Osteoblast (primary cell): ENCODE data around the gene PRRG3. TPM values are rescaled to one million over a fixed set of nuclear protein-coding genes. Genes with fewer than 3 reads are reported as not detected.

ENCODE experiments used
- DNase-seq: peaks from one replicate; pipeline ENCODE4 v3.0.0; 2011; ENCODE audit warnings: low spot score, mixed read lengths; ENCODE audit not compliant: insufficient read length; ENCODE audit errors: missing footprints
- H2AFZ ChIP-seq: 2 replicates; pipeline ENCODE4 v1.6.0; 2011; ENCODE audit warnings: mild to moderate bottlenecking, low read length
- H3K27ac ChIP-seq: 2 replicates; pipeline ENCODE4 v1.5.1; 2011; ENCODE audit warnings: mild to moderate bottlenecking, low read depth, low read length, moderate library complexity
- H3K27me3 ChIP-seq: 2 replicates; pipeline ENCODE4 v1.6.0; 2012; ENCODE audit warnings: mild to moderate bottlenecking, control low read depth, inconsistent platforms, low read length, moderate library complexity; ENCODE audit not compliant: insufficient read depth
- H3K36me3 ChIP-seq: 2 replicates; pipeline ENCODE4 v1.5.1; 2011; ENCODE audit warnings: mild to moderate bottlenecking, low read length, control low read depth, moderate library complexity; ENCODE audit not compliant: insufficient read depth
- H3K4me1 ChIP-seq: 2 replicates; pipeline ENCODE4 v1.5.1; 2011; ENCODE audit warnings: mild to moderate bottlenecking, low read length, control low read depth, moderate library complexity; ENCODE audit not compliant: insufficient read depth
- H3K4me2 ChIP-seq: 2 replicates; pipeline ENCODE4 v1.6.0; 2011; ENCODE audit warnings: mild to moderate bottlenecking, low read length; ENCODE audit not compliant: insufficient read depth
- H3K4me3 ChIP-seq: fragments of 200-600 bp; sonication (generic); 3 replicates; pipeline ENCODE4 v1.5.1; 2012; ENCODE audit warnings: mild to moderate bottlenecking, low read length, inconsistent platforms; ENCODE audit not compliant: insufficient read depth
- H3K79me2 ChIP-seq: 2 replicates; pipeline ENCODE4 v1.6.0; 2012; ENCODE audit warnings: mild to moderate bottlenecking, low read length, control low read depth, inconsistent platforms; ENCODE audit not compliant: insufficient read depth
- H3K9me3 ChIP-seq: 2 replicates; pipeline ENCODE4 v1.5.1; 2011; ENCODE audit warnings: low read depth, low read length, control low read depth
- H4K20me1 ChIP-seq: 2 replicates; pipeline ENCODE4 v1.6.0; 2012; ENCODE audit warnings: mild to moderate bottlenecking, low read length, control low read depth; ENCODE audit not compliant: insufficient read depth
- total RNA-seq: library from RNA; depleted of rRNA; stranded (reverse); fragments of >200 nt; gene quantifications from 2 replicates; pipeline ENCODE4 v1.2.3, GENCODE V29; 2012
- TF ChIP-seq, protein P1 (sequence below): IDR thresholded peaks from 2 replicates; pipeline ENCODE4 v1.5.1; 2011; ENCODE audit warnings: mild to moderate bottlenecking, low read depth, low read length, moderate library complexity; ENCODE audit errors: extremely low read depth

Gene PRRG3
- total RNA-seq, 1 donor = under 0.01 TPM

DNA sequence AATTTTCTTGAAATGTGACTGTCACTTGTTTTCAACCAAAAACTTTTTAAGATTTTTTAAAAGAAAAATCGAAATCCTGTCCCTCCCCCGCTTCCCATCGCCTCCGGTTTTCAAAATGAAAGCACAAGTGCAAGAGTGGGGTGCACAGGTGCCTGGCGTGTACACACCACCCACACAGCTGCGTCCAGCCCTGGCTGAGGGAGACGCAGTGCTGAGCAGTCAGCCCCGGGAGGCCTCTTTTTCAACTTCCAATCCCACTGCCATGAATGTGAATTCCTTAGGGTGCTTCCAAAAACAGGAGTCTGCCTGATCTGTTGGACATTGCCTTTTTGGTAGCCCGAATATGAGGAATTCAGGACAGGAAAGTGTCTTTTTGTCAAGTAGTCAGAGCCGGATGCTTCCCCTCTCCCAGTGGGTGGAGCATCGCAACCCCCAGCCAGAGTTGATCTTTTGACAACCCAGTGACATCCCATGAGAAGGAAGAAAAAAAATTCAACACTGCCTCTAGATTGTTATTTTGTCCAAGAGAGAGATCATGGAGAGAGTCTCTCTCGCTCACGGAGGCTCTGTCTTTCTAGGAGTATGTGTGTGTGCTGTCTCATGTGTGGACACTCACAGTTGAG, 8.9 kb downstream of the PRRG3 start:
- no peaks in the 10 kb centered on the region for H3K36me3 ChIP-seq
- no peak for DNase-seq
- no peak overlapping the region for H3K27ac ChIP-seq
- TF ChIP-seq, protein P1, sequence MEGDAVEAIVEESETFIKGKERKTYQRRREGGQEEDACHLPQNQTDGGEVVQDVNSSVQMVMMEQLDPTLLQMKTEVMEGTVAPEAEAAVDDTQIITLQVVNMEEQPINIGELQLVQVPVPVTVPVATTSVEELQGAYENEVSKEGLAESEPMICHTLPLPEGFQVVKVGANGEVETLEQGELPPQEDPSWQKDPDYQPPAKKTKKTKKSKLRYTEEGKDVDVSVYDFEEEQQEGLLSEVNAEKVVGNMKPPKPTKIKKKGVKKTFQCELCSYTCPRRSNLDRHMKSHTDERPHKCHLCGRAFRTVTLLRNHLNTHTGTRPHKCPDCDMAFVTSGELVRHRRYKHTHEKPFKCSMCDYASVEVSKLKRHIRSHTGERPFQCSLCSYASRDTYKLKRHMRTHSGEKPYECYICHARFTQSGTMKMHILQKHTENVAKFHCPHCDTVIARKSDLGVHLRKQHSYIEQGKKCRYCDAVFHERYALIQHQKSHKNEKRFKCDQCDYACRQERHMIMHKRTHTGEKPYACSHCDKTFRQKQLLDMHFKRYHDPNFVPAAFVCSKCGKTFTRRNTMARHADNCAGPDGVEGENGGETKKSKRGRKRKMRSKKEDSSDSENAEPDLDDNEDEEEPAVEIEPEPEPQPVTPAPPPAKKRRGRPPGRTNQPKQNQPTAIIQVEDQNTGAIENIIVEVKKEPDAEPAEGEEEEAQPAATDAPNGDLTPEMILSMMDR = no peak
- no peak overlapping the region for H2AFZ ChIP-seq
- no peaks in the 10 kb centered on the region for H4K20me1 ChIP-seq
- H3K79me2 ChIP-seq = no peaks in the 10 kb centered on the region
- no peaks in the 10 kb centered on the region for H3K4me1 ChIP-seq
- no peaks in the 10 kb centered on the region for H3K27me3 ChIP-seq
- no peak overlapping the region for H3K4me2 ChIP-seq
- no peak overlapping the region for H3K4me3 ChIP-seq
- H3K9me3 ChIP-seq = no peaks in the 10 kb centered on the region

GRCh38 chrX:151708821-151709220, 13.6 kb downstream of the PRRG3 start:
- Histone ChIP-seq H3K27me3 (no peaks in the 10 kb centered on the region), H3K4me3 (no peak overlapping the region), H3K4me1 (no peaks in the 10 kb centered on the region), H4K20me1 (no peaks in the 10 kb centered on the region), H3K79me2 (no peaks in the 10 kb centered on the region), H3K27ac (no peak overlapping the region), H3K9me3 (no peaks in the 10 kb centered on the region), H2AFZ (no peak overlapping the region), H3K4me2 (no peak overlapping the region), H3K36me3 (no peaks in the 10 kb centered on the region)
- no peak for DNase-seq
- TF ChIP-seq, protein P1 = no peak

DNA sequence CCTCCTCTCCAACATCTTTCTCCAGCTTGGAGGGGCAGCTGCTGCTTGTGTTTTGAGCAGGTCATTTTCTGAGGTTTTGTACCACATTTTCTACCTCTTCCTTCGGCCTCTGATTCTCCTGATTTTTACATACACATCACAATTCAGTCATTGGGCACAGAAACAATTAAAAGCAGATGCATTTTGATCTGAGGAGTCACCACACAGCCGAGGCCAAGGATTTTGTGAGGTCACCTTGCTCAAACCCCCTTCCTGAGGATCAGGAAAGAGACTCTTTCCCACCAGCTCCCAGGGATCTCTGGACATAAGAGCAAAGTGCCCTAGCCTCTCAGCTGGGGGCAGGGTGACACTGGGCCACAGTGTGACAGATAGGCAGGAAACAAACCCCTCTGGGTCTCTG, 15.2 kb downstream of the PRRG3 start:
- H3K27ac ChIP-seq = no peak overlapping the region
- no peaks in the 10 kb centered on the region for H3K79me2 ChIP-seq
- H3K27me3 ChIP-seq = no peaks in the 10 kb centered on the region
- no peak overlapping the region for H2AFZ ChIP-seq
- DNase-seq = no peak
- H3K9me3 ChIP-seq = no peaks in the 10 kb centered on the region
- no peak overlapping the region for H3K4me2 ChIP-seq
- H3K36me3 ChIP-seq = no peaks in the 10 kb centered on the region
- H3K4me3 ChIP-seq = no peak overlapping the region
- H4K20me1 ChIP-seq = no peaks in the 10 kb centered on the region
- TF ChIP-seq, protein P1 = no peak
- H3K4me1 ChIP-seq = no peaks in the 10 kb centered on the region

GRCh38 chrX:151711154-151711553, 15.9 kb downstream of the PRRG3 start:
- no peaks in the 10 kb centered on the region for H3K36me3 ChIP-seq
- TF ChIP-seq, protein P1 = no peak
- no peaks in the 10 kb centered on the region for H3K27me3 ChIP-seq
- no peak overlapping the region for H3K4me2 ChIP-seq
- no peaks in the 10 kb centered on the region for H3K79me2 ChIP-seq
- no peak overlapping the region for H3K27ac ChIP-seq
- no peaks in the 10 kb centered on the region for H3K4me1 ChIP-seq
- H3K4me3 ChIP-seq = no peak overlapping the region
- H3K9me3 ChIP-seq = no peaks in the 10 kb centered on the region
- no peaks in the 10 kb centered on the region for H4K20me1 ChIP-seq
- DNase-seq = no peak
- no peak overlapping the region for H2AFZ ChIP-seq
